ENCODE measurements around the gene PLA2G4A. TPM values are rescaled to one million over a fixed set of nuclear protein-coding genes. Genes with fewer than 3 reads are reported as not detected.

Gene PLA2G4A
- total RNA-seq, 1 experiment from 2014 or later, result 0.39 TPM

- no peak overlapping the region for H3K23ac ChIP-seq (ENCODE audit: insufficient read length, low read depth, low read length)
- H3K9ac ChIP-seq (ENCODE audit: extremely low read depth, insufficient read length, low read length), result no peak overlapping the region
- H3K14ac ChIP-seq (ENCODE audit: insufficient read depth, low read length), result no peak overlapping the region
- H2BK5ac ChIP-seq (ENCODE audit: insufficient read length, low read length), result no peak overlapping the region
- no CpG with 5 or more reads among the region's 1 CpG for WGBS (ENCODE audit: extremely low coverage, insufficient read length, low lambda C conversion rate)
- H3K23me2 ChIP-seq (ENCODE audit: insufficient read length, low read depth, low read length, poor library complexity, severe bottlenecking), result no peaks in the 10 kb centered on the region
- H3K4me1 ChIP-seq (ENCODE audit: insufficient read depth, low read length), result no peaks in the 10 kb centered on the region
- no peak overlapping the region for H3T11ph ChIP-seq (ENCODE audit: low read length)
- TF ChIP-seq CTCF (conservative IDR thresholded peaks at IDR 0.05), result no peak
- Mint-ChIP-seq H3K4me1 (no peaks in the 10 kb centered on the region), H3K4me3 (no peak overlapping the region), H3K36me3 (ENCODE audit: insufficient read depth in 1 of 3, low read depth in 3 of 3) (peaks cover 0 to 9% (median 2%) of the 10 kb centered on the region in 3 experiments; a peak in 5 of 7 replicates), H3K9me3 (peaks cover 3 to 19% of the 10 kb centered on the region in 2 experiments; a peak in 4 of 5 replicates), H3K27me3 (ENCODE audit: low read depth) (no peaks in the 10 kb centered on the region), H3K27ac (no peak overlapping the region)
- no peak overlapping the region for H3K18ac ChIP-seq (ENCODE audit: insufficient read length, low read depth, low read length)
- no peak overlapping the region for H4K91ac ChIP-seq (ENCODE audit: insufficient read length, low read depth, low read length)
- no peak overlapping the region for H2BK12ac ChIP-seq (ENCODE audit: insufficient read length, low read depth, low read length)
- H3K4ac ChIP-seq (ENCODE audit: low read depth, low read length), result no peak overlapping the region
- no peaks in the 10 kb centered on the region for H3K79me2 ChIP-seq (ENCODE audit: insufficient read depth, low read length)
- H2AK5ac ChIP-seq (ENCODE audit: insufficient read length, low read length), result no peak overlapping the region
- H2BK15ac ChIP-seq (ENCODE audit: low read depth, low read length), result no peak overlapping the region
- no peak overlapping the region for H3K27ac ChIP-seq (ENCODE audit: insufficient read length, low read depth, low read length)
- H3K4me2 ChIP-seq (ENCODE audit: insufficient read depth, insufficient read length, low read length), result no peak overlapping the region
- H2BK120ac ChIP-seq (ENCODE audit: low read depth, low read length, poor library complexity, severe bottlenecking), result no peak overlapping the region
- no peak overlapping the region for H4K5ac ChIP-seq (ENCODE audit: insufficient read length, low read depth, low read length)
- H3K27me3 ChIP-seq (ENCODE audit: insufficient read depth, low read length), result no peaks in the 10 kb centered on the region
- no peaks in the 10 kb centered on the region for H4K20me1 ChIP-seq (ENCODE audit: control insufficient read depth, insufficient read depth, insufficient read length)
- no peaks in the 10 kb centered on the region for H3K79me1 ChIP-seq (ENCODE audit: insufficient read depth, low read depth, low read length, poor library complexity, severe bottlenecking)
- no peak overlapping the region for H2BK20ac ChIP-seq (ENCODE audit: low read depth, low read length, poor library complexity, severe bottlenecking)
- no peaks in the 10 kb centered on the region for H3K9me3 ChIP-seq (ENCODE audit: control insufficient read depth, low read depth, low read length)
- H4K8ac ChIP-seq (replicated peaks; ENCODE audit: insufficient read length, low read depth, low read length), result no peak overlapping the region
- no peak overlapping the region for H2AFZ ChIP-seq (ENCODE audit: low read length)
- no peak overlapping the region for H3K56ac ChIP-seq (ENCODE audit: insufficient read length, low read depth, low read length)
- DNase-seq, result no peak
These were observed 198.5 kb downstream of the PLA2G4A start for GRCh38 chr1:187027253-187027652.
